OCI-LY7 (cell line): ENCODE results near the gene PRKN. TPM values are rescaled to one million over a fixed set of nuclear protein-coding genes. Genes with fewer than 3 reads are reported as not detected.

Source experiments
- BruUV-seq: library from RNA; stranded (reverse); fragments of 400-500 nt; replicated peaks from 2 replicates; lab custom pipeline; 2021; lab: Mats Ljungman, UMichigan
- CTCF ChIA-PET: fragments of 300-600 bp; sonication (Branson Sonifier 250); formaldehyde crosslinking; loops from one replicate; lab custom pipeline; 2022; ENCODE audit warnings: antibody characterized with exemption; ENCODE audit not compliant: unreplicated experiment; lab: Charles Lee
- POLR2A ChIA-PET: fragments of 300-600 bp; sonication (Branson Sonifier 250); formaldehyde crosslinking; loops from one replicate; lab custom pipeline; 2022; ENCODE audit warnings: antibody characterized with exemption; lab: Charles Lee
- DNase-seq: peaks from one replicate; pipeline ENCODE4 v3.0.0-alpha.2; 2015; ENCODE audit warnings: low spot score
- H2AFZ ChIP-seq: fragments of 200-600 bp; sonication (generic), shearing (Covaris generic); 2 replicates; pipeline ENCODE4 v1.6.1; 2014; ENCODE audit warnings: mild to moderate bottlenecking, antibody characterized with exemption, low read length, moderate library complexity
- H3K27ac ChIP-seq: fragments of 200-600 bp; sonication (generic); 2 replicates; pipeline ENCODE4 v1.5.1; 2014; ENCODE audit warnings: mixed run types, low read depth, mild to moderate bottlenecking, moderate library complexity, low read length, inconsistent platforms; ENCODE audit not compliant: poor library complexity, severe bottlenecking
- H3K36me3 ChIP-seq: fragments of 200-600 bp; sonication (generic); 2 replicates; pipeline ENCODE4 v1.6.1; 2014; ENCODE audit warnings: mild to moderate bottlenecking, antibody characterized with exemption, low read length, moderate library complexity, mixed read lengths; ENCODE audit not compliant: insufficient read depth
- H3K4me1 ChIP-seq: fragments of 200-600 bp; sonication (generic); 2 replicates; pipeline ENCODE4 v1.5.1; 2014; ENCODE audit warnings: mild to moderate bottlenecking, low read length; ENCODE audit not compliant: insufficient read depth, poor library complexity, severe bottlenecking
- H3K4me2 ChIP-seq: fragments of 200-600 bp; sonication (generic); 2 replicates; pipeline ENCODE4 v1.6.1; 2014; ENCODE audit warnings: mild to moderate bottlenecking, low read length
- H3K4me3 ChIP-seq: fragments of 200-600 bp; sonication (generic); 2 replicates; pipeline ENCODE4 v1.5.1; 2014; ENCODE audit warnings: mild to moderate bottlenecking, low read depth, low read length; ENCODE audit not compliant: poor library complexity, severe bottlenecking
- H3K79me2 ChIP-seq: fragments of 200-600 bp; sonication (generic); 2 replicates; pipeline ENCODE4 v1.6.1; 2016; ENCODE audit warnings: low read depth, mild to moderate bottlenecking, low read length, moderate library complexity, mixed read lengths; ENCODE audit not compliant: insufficient read depth
- H3K9me2 ChIP-seq: fragments of 200-600 bp; sonication (generic); 2 replicates; pipeline ENCODE4 v1.6.1; 2016; ENCODE audit warnings: mild to moderate bottlenecking, low read length, mixed read lengths; ENCODE audit not compliant: insufficient read depth
- H3K9me3 ChIP-seq: fragments of 200-600 bp; sonication (generic); 2 replicates; pipeline ENCODE4 v1.6.1; 2014; ENCODE audit warnings: mild to moderate bottlenecking, mixed run types, low read length, mixed read lengths
- H4K20me1 ChIP-seq: fragments of 200-600 bp; sonication (generic); 2 replicates; pipeline ENCODE4 v1.6.1; 2014; ENCODE audit warnings: mild to moderate bottlenecking, antibody characterized with exemption, low read length, moderate library complexity, mixed read lengths; ENCODE audit not compliant: insufficient read depth
- EZH2phosphoT487 ChIP-seq: fragments of 200-600 bp; sonication (generic); IDR thresholded peaks from 2 replicates; pipeline ENCODE4 v1.6.1; 2018; ENCODE audit warnings: low read depth, borderline replicate concordance, mild to moderate bottlenecking, mixed run types, antibody characterized with exemption, low read length, moderate library complexity, mixed read lengths
- intact Hi-C: fragments of 100-400 bp; cut with micrococcal nuclease; formaldehyde crosslinking; loops from one replicate; pipeline ENCODE4 v1.10.0; 2022; ENCODE audit not compliant: unreplicated experiment
- total RNA-seq, 2 experiments: library from RNA; depleted of rRNA in 1 of 2; stranded (reverse); fragments of >200 nt in 1 of 2; shearing (Covaris generic) in 1 of 2; gene quantifications; 2 replicates each; pipeline ENCODE4 v1.2.3, GENCODE V29; 2014 to 2022
- TF ChIP-seq, protein P1 (sequence below): fragments of 200-600 bp; sonication (generic); conservative IDR thresholded peaks from 2 replicates; pipeline ENCODE4 v1.5.1; 2014; ENCODE audit warnings: mild to moderate bottlenecking, antibody characterized with exemption, low read length, moderate library complexity, mixed read lengths

PRKN gene
- total RNA-seq, 2 experiments from 2014 or later = 1.3 to 2.0 TPM

DNA sequence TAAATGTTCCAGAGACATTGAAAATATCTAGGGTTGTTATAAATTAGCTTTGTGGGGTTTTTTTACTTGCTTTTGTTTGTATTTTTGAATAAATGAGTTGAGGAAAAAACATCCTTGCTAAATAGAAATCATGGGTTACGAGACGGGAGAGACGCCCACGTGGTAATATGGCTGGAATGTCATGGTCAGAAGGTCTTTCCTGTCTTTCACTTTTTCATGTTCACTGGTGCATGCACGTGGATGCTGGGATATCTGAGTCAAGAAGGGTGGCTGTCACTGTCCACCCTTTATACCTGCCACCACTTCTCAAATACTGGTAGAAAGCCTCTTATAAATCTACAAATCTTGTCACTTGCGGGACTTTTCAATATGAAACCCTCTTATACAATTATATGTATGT is 1195.0 kb downstream of the PRKN start:
- POLR2A ChIA-PET = no interaction called here
- no peak overlapping the region for H3K4me3 ChIP-seq
- no TSS peak for BruUV-seq
- H2AFZ ChIP-seq = no peak overlapping the region
- intact Hi-C loops = no loop called here
- H3K9me2 ChIP-seq = no peaks in the 10 kb centered on the region
- no peak overlapping the region for H3K27ac ChIP-seq
- H3K4me2 ChIP-seq = no peak overlapping the region
- H3K36me3 ChIP-seq = no peaks in the 10 kb centered on the region
- DNase-seq = no peak
- H4K20me1 ChIP-seq = no peaks in the 10 kb centered on the region
- CTCF ChIA-PET = no interaction called here
- H3K4me1 ChIP-seq = no peaks in the 10 kb centered on the region
- no peaks in the 10 kb centered on the region for H3K79me2 ChIP-seq
- TF ChIP-seq EZH2phosphoT487 = no peak
- TF ChIP-seq, protein P1, sequence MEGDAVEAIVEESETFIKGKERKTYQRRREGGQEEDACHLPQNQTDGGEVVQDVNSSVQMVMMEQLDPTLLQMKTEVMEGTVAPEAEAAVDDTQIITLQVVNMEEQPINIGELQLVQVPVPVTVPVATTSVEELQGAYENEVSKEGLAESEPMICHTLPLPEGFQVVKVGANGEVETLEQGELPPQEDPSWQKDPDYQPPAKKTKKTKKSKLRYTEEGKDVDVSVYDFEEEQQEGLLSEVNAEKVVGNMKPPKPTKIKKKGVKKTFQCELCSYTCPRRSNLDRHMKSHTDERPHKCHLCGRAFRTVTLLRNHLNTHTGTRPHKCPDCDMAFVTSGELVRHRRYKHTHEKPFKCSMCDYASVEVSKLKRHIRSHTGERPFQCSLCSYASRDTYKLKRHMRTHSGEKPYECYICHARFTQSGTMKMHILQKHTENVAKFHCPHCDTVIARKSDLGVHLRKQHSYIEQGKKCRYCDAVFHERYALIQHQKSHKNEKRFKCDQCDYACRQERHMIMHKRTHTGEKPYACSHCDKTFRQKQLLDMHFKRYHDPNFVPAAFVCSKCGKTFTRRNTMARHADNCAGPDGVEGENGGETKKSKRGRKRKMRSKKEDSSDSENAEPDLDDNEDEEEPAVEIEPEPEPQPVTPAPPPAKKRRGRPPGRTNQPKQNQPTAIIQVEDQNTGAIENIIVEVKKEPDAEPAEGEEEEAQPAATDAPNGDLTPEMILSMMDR = no peak
- H3K9me3 ChIP-seq = no peaks in the 10 kb centered on the region

DNA sequence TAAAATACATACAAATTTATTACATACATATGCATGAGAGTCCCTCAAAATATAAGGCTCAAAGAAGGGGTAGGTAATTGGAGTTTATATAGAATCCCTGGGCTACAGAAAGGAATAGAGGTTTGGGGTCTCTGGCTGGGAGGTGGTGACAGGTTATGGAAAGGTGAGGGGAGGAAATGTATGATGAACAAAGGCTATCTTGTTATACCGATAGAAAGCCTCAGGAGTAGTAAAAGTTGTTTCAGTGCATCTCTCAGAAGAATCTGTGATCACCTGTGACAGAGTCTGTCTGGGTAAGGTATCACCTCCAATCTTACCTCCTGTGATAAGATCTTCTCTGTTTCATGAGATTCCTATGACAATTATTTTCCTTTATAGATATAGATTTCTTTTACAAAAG is 1200.8 kb downstream of the PRKN start:
- Histone ChIP-seq H3K9me2 (no peaks in the 10 kb centered on the region), H3K4me3 (no peak overlapping the region), H3K27ac (no peak overlapping the region), H3K36me3 (no peaks in the 10 kb centered on the region), H3K79me2 (no peaks in the 10 kb centered on the region), H2AFZ (no peak overlapping the region), H4K20me1 (no peaks in the 10 kb centered on the region), H3K9me3 (no peaks in the 10 kb centered on the region), H3K4me1 (no peaks in the 10 kb centered on the region), H3K4me2 (no peak overlapping the region)
- intact Hi-C loops = no loop called here
- no peak for DNase-seq
- POLR2A ChIA-PET = interaction anchor here (0.6 kb wide), 1 partner anchor 109 kb away, joined by 3 read pairs; no protein-coding TSS in a partner anchor
- BruUV-seq = no TSS peak
- CTCF ChIA-PET = no interaction called here
- TF ChIP-seq, protein P1 = no peak
- no peak for TF ChIP-seq EZH2phosphoT487

DNA sequence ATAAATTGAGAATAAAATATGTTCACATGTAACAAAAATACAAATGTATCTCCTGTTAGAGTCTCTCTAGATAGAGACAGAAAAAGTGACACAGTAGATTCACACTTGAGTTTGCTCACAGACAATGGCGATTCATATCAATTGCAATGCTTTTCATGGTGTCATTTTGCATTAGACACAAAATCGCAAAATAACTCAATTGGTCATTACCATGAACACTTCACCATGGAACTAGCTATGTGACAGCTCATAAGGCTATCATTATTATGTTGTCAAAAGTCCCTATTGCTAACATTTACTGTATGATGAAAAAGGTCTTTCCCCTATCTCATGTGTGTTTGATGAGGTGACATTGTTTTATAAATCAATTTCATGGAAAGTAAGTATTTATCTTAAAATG is 1204.2 kb downstream of the PRKN start:
- Histone ChIP-seq H3K27ac (no peak overlapping the region), H3K4me3 (no peak overlapping the region), H3K4me2 (no peak overlapping the region), H3K9me2 (no peaks in the 10 kb centered on the region), H2AFZ (no peak overlapping the region), H3K36me3 (no peaks in the 10 kb centered on the region), H3K79me2 (no peaks in the 10 kb centered on the region), H4K20me1 (no peaks in the 10 kb centered on the region), H3K4me1 (no peaks in the 10 kb centered on the region), H3K9me3 (no peaks in the 10 kb centered on the region)
- POLR2A ChIA-PET = no interaction called here
- DNase-seq = no peak
- intact Hi-C loops = no loop called here
- CTCF ChIA-PET = no interaction called here
- no TSS peak for BruUV-seq
- TF ChIP-seq, protein P1 = no peak
- no peak for TF ChIP-seq EZH2phosphoT487
